Right hindlimb (tissue), 1 donor: ENCODE data around the gene KCTD21.
"Not testable (repeated sequence)": the region's sequence is repeated elsewhere in the genome, so short reads cannot be mapped to it uniquely, and the experiment has no call there.

Experiments used
- DNase-seq: peaks from one replicate; pipeline ENCODE4 v3.0.0-alpha.2; 2018

KCTD21 gene, protein sequence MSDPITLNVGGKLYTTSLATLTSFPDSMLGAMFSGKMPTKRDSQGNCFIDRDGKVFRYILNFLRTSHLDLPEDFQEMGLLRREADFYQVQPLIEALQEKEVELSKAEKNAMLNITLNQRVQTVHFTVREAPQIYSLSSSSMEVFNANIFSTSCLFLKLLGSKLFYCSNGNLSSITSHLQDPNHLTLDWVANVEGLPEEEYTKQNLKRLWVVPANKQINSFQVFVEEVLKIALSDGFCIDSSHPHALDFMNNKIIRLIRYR

DNA sequence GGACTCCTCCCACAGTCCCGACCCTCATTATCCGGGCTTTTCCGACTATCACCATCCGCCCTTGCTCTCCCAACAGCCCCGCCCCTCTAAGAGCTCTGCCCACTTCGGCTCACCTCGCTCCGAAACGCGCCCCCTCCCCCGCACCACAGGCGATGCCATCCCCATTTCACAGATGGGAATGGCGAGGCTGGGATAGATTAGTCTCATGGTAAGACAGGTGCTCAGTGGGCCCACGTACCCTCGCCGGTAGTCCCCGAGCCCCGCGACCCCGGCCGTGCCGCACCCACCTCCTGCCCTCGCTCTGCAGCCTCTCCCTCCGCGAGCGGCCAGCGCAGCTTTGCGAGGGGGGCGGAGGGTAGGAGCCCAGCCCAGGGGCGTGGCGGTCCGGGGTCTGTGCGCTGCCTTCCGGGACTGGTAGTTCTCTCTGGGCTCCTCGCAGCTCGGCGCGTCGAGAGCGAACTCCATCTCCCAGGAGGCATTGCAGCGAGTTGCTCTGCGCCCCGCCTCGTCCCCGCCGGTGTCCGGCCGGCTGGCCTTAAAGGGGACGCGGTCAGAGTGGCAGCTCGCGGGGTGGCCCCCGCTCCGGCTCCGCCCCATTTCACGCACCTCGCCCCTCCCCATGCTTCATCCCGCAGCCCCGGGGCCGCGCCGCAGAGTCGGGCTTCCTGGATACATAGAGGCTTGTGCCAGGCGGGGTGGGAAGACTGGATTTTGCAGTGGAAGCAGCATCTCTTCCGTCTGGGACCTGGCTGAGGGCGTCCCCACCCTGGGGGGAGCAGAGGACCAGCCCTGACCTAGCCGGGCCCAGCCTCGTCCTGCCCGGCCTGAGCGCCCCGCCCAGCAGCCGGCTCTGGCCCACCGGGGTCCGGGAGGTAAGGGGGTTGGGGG, at the start of gene KCTD21, which contains the start of gene USP35:
Gene KCTD21, minus strand, starts transcription at position 341 of the 888 bp plus-strand sequence. CDS start 14,072 bp downstream, outside the sequence.
Gene USP35, plus strand, starts transcription at position 634 of the 888 bp plus-strand sequence. CDS start 7,327 bp downstream, outside the sequence.
- DNase-seq, result peak; percentile 98

DNA sequence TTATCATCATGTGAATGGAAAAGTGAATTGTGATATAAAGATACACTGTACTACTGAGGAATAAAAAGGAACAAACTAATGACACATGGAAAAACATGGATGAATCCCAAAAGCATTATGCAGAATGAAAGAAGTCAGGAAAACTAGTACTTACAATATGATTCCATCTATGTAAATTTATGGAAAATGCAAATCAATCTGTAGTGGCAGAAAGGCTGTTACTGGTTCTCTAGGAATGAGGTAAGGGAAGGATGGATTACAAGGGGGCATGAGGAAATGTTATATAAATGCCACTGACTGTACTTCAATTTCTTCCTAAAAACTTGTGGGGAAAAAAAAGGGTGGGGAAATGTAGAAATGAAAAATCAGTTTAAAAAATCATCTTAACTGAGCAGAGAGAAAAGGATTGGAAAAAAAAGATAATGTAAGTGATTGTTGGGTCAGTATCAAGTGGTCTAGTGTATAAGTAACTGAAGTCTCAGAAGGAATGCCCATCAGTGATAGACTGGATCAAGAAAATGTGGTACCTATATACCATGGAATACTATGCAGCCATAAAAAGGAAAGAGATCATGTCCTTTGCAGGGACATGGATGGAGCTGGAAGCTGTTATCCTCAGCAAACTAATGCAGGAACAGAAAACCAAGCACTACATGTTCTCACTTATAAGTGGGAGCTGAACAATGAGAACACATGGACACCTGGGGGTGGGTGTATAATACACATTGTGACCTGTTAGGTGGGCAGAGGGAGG, 49.0 kb upstream of the KCTD21 start:
- no peak for DNase-seq

GRCh38 chr11:78234006-78234405, 45.6 kb upstream of the KCTD21 start:
- DNase-seq, result no peak

GRCh38 chr11:78233046-78233445, 44.6 kb upstream of the KCTD21 start:
- DNase-seq, result not testable (repeated sequence)

GRCh38 chr11:78231962-78232501, 43.6 kb upstream of the KCTD21 start:
- peak; percentile 47 for DNase-seq

GRCh38 chr11:78230161-78230877, 41.9 kb upstream of the KCTD21 start:
- DNase-seq, result no peak

- no peak for DNase-seq
Observed at GRCh38 chr11:78229106-78229505, 40.7 kb upstream of the KCTD21 start.

DNA sequence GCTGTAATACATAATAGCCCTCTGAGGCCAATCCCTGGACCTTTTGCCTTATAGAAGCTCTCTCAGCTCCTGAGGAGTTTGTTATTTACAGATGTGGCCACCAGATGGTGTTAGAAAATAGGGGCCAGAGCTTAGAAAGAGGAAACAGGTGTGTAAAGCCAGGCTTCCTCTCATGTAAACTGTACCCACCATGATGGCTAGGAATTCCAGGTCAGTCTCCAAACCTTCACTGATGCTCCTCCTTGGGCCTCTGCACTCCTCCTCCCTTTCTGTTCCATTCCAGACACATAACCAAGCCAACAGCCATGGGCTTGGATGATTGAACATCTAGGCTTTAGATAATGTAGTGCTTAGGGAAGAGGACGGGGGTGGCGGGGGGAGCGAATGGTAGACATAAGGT, 40.0 kb upstream of the KCTD21 start:
- no peak for DNase-seq

DNA sequence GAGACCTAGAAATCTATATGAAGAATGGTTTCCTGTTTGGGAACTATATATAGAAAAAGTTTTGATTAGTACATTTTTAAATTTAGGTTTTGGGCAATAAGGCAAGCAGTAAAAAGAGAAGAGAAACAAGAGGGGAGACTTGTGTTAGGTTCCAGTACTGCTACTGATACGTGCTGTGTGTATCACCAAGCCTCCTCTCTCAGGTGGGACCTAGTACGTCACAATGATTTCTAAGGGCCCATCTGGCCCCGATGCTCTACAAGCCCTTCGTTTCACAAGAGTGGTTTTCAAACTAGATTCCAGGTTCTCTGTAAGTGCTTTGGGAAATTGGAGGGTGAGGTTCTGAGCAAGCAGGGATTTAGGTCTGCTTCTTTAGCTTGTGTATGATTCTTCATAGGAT, 39.5 kb upstream of the KCTD21 start:
- DNase-seq, result no peak

GRCh38 chr11:78226684-78227680, 38.6 kb upstream of the KCTD21 start:
- no peak for DNase-seq

DNA sequence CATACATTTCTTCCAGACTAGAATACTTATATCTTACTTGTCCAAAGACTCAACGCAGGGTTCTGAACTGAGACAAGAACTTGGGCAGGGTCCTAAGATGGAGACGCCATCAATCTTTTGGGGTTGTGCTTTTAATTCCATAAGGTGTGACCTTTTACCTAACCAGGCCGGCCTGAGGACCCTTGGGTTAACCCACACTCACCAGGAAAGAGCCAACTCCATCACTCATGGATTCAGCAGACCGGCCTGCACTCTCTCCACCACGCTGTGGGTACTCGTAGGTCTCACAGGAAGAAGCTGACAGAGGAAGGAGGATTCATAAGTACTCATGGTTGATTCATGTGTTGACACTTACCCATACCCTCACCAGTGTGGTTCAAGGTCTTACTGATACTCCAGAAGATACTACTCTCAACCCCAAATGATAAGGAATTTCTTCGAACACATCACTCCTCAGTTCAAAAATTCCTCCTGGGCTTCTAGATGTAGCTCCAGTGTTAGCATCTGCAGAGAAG, 36.5 kb upstream of the KCTD21 start:
- no peak for DNase-seq

DNA sequence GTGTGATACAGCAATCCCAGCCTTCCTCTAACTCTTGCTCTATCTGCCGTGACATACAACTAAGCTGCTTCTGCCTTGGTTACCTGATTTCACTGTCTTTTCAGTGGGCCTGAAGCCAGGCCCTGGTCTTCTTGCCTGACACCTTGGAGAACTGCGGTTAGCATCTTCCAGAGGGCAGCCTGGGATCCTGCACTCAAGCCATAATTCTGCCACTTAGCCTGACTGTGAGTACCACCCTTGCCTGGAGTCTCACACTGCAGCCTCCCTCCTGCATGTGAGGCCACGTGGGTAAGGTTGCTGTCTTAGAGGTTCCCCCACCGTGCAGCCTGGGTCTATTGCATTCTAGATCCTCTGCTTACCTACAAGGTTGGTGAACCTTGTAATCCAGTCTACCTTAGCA, 36.1 kb upstream of the KCTD21 start:
- no peak for DNase-seq

DNA sequence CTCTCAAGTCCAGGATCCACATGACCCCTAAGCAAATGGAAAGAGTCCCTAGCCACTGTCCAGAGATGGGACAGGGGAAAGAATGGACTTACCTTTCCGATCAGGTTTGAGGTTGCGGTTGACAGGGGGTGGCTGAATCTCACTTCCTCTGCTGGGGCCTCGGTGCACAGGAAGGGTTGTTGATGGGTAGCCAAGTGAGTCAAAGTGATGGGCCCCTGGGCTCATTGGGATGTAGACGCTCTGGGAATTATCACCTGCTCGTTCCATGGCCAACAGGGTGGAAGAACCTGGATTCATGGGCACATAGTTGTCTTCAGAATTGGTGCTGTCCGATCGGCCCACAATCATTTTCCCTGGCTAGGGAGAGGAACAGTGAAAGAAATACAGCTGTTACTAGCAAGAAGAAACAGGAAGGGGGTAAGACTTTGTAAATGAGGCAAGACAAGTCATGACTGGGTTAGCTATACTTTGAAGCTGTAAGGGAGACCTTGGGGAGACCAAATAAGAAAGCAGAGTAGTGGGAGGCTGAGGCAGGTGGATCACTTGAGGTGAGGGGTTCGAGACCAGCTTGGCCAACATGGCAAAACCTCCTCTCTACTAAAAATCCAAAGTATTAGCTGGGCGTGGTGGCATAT, 35.0 kb upstream of the KCTD21 start:
- DNase-seq, result no peak

DNA sequence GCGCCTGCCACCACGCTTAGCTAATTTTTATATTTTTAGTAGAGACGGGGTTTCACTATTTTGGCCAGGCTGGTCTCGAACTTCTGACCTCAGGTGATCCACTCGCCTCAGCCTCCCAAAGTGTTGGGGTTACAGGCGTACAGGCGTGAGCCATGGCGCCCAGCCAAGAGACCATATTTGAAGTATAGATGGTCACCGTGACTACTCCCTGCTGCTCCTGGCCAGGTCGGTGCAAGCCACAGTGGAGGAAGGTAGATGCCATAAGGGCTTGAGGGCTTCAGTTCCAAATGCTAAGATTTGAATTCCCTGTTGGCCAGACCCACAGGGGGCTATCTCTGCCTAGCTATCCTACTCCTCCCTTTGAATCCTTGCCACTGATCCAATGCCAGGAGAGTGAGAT, 34.3 kb upstream of the KCTD21 start:
- not testable (repeated sequence) for DNase-seq

DNA sequence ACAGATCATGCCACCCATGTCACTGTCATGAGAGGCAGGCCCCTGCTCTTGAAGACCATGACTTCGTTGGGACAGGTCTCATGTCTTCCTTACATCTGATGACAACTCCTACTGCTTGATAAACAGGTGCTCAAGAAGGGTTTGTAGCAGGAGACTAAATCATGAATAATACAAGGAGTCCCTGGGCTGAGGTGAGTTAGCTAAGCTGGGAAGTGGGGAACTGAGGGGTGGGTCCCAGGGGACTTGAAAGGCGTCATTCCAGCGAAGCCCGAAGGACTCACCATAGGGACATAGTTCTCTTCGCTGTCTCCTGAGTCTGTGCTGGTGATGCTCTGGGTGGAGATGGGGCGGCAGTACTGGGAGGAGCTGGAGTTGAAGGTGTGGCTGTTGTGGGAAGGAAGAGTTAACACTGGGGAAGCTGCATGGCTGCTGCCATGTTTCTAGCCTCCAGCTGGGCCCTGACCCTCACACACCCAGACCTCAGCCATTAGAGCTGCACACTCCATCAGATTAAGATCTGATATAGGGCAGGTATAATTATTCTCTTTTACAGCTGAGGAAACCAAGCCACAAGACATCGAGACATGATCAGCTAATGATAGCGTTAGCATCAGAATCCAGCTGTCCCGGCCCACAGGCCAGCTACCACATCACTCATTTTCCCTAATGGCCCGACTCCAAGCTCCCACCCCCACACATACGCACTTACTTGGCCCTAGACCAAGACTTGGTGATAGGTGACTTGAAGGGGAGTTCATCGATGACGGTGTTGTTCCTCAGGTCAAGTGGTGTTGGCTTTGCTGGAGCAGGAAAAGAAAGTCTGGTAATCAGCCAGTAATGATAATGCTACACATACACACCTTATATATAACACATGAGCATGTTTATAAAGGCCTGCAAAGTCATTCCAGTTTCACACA, 33.2 kb upstream of the KCTD21 start:
- DNase-seq, result no peak

GRCh38 chr11:78220218-78221157, 32.1 kb upstream of the KCTD21 start:
- no peak for DNase-seq

DNA sequence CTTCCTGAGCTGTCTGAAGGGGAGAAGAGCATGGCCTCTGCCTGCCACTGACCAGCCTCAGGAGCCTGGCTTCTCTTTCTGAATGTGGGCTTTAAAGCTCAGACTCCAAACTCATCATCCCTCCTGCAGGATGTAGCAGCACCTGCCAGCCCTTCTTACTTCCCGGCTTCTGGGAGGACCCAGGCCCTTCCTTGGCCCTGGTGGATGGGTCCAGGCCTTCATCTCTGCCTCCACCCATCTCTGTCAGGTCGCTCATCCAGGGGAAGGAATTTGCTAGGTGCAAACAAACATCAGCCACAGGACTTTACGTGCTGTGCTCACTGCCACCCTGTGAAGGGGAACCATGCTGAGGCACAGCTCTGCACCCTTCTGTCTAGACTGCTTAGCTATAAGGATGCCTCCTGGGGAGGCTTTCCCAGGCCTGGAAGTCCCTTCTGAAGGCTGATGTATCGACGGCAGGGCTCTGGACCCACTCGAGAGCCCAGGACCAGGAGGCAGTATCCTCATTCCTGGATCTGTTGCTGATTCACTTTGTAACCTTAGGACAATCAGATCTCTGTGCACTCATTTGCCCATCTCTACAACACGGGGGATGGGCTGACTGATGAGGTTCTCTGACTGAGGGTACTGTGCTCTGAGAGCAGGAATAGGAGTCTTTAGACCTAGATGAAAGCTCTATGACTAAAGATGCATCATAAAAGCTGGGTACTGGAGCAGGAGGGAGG, 31.2 kb upstream of the KCTD21 start:
- no peak for DNase-seq
